ENCODE results near the gene COMMD10.
"Not testable (repeated sequence)": the region's sequence is repeated elsewhere in the genome, so short reads cannot be mapped to it uniquely, and the experiment has no call there.

COMMD10 gene

DNA sequence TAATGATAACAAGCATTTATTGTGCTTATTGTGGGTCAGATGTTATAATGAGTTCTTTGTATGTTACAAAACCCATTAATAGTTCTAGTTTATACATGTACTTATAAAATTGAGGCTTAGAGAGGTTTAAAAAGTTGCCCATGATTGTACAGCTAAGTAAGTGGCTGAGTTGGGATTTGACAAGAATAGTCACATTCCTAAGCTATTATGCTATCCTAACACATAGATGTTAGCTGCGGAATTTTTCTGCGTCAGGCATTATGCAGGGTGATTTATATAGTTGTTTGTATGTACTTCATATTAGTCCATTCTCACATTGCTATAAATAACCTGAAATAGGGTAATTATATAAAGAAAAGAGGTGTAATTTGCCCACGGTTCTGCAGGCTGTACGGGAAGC is 12.5 kb downstream of the COMMD10 start:
- DNase-seq (ENCODE audit: low read depth in 2 of 3, low spot score in 1 of 3): no peak

DNA sequence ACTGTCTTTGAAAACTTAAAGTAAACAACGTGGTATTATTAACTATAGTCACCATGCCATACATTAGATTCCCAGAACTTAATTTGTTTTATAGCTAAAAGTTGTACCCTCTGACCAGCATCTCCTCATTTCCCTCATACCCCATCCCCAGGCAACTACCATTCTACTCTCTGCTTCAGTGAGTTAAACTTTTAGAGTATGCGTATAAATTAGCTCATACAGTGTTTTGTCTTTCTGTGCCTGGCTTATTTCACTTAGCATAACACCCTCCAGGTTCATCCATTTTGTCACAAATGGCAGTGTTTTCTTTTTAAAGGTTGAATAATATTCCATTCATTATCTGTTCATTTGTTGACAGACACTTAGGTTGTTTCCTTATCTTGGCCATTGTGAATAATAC is 14.2 kb downstream of the COMMD10 start:
- DNase-seq (ENCODE audit: low read depth in 2 of 3, low spot score in 1 of 3): no peak

DNA sequence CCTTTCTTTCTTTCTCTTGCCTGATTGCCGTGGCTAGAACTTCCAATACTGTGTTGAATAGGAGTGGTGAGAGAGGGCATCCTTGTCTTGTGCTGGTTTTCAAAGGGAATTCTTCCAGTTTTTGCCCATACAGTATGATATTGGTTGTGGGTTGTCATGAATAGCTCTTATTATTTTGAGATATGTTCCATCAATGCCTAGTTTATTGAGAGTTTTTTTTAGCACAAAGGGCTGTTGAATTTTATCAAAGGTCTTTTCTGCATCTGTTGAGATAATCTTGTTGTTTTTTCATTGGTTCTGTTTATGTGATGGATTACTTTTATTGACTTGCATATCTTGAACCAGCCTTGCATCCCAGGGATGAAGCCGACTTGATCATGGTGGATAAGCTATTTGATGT is 20.1 kb downstream of the COMMD10 start:
- DNase-seq (ENCODE audit: low read depth in 2 of 3, low spot score in 1 of 3): not testable (repeated sequence)

DNA sequence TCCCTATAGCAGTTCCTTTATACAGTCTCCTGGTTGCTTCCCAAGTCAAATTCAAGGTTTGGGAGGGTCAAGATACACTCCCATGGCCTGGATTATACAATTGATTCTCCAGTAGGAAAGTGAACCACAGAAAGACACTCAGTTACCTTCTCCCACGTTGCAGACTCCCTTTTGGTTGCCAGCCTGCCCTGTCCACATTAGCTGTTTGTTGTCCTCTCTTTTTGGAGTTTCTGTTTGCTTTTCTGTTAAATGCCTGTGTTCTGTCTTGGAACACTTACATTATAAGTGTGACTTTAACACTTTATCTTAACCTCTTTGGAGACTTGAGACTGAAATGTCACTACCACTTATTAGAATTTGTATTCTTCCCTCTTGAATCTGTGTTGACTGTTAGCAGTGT is 30.3 kb downstream of the COMMD10 start:
- no peak for DNase-seq (ENCODE audit: low read depth in 2 of 3, low spot score in 1 of 3)

DNA sequence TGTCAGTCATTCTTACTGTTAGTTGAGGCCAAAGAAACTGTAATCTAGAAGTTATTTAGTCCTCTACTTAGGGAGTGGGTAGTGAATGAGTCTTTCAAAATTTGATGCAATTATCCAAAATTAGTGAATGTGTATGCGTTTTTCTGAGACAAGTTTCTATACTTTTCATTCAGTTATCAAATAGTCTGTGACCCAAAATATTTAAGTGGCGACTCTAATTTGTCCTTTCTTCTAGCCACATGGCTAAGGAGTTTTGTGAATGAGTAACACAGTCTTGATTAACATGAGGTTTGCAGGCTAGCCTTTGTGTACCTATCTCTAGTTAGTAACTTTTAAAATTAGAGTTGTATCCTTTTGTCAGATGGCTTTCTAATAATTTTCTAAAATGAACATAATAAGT is 45.6 kb downstream of the COMMD10 start:
- DNase-seq (ENCODE audit: low read depth in 2 of 3, low spot score in 1 of 3): no peak

DNA sequence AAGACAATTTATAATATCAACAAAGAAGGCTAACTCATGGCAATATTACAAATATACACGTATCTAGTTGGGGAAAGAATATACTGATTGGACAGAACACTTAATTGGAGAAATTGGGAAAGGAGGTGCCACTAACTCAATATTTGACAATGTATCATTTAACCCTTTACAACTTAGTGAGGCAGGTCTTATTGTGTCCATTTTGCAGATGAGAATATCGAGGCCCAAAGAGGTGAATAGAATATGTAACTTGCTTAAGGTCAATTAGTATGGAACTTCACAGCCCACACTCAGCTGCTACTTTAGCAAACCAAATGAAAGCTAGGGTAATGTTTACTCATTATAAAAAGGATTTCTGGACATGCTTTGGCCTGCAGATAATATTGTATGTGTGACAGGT is 46.2 kb downstream of the COMMD10 start:
- no peak for DNase-seq (ENCODE audit: low read depth in 2 of 3, low spot score in 1 of 3)

DNA sequence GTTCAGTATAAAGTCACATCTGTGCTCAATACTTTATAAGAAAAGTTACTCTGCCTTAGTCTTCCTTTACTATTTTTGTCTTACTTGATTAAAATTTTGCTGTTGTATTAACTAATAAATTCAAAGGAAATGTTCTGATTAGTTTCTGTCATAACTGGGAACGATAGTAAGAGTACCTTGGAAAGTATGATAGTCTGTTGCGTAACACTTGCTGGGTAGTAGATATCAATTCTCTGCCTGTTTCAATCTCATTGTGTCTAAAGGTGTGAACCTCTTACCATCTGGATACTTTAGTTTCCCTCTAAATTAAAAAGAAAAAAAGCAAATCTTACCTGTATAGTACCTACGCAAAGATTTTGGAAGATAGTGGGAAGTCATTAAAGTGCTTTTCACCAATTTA is 48.5 kb downstream of the COMMD10 start:
- DNase-seq (ENCODE audit: low read depth in 2 of 3, low spot score in 1 of 3): no peak

DNA sequence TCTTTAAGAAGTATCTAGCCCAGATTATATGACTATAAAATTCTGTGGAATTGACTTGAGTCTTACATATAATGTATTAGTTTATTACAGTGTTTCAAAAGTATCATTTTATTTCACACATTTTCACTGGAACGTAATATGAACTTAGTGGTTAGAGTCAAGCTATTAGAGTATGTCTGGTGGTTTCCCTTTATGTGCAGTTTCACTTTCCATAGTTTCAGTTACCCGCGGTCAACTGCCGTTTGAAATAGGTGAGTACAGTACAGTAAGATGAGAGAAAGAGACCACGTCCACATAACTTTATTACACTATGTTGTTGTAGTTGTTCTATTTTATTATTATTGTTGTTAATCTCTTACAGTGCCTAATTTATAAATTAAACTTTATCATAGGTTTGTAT is 50.5 kb downstream of the COMMD10 start:
- DNase-seq (ENCODE audit: low read depth in 2 of 3, low spot score in 1 of 3): no peak

DNA sequence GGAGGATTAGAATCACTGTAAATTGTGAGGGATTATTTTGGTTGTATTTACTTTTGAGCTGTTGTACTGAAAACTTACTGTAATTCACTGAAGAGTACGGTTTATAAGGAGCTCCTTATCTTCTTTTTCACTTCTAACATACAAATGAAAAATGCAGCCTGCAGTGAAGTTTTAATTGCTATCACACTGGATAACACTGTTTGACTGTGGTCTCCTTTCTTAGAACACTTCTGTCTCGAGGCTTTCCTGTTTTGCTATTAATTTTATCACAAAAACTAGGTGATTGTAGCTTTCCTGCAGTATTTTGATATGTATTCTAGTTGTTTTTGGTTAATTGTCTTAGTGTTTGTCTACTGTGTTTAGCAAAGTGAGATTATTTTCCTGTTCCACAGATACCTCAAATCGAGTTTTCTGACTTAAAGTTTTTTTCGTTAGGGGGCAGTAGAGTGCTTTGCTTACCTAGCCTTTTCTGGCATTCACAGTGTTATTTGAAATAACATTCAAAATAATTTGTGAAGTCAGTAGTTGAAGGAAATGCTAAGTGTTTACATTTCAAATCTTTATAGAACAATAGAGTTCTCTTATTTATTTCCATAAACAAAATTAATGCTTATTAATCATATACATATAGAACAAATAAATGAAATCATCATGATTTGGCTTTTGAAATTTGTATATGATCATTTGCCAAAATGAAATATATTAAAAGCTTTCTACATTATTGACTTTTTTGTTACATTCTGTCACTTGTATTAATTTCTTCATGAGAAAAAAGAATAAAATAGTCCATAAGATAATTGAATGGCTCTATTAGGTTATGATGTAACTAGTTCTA is 52.9 kb downstream of the COMMD10 start:
- peak in 1 of 3 donors; percentile 27 for DNase-seq (ENCODE audit: low read depth in 2 of 3, low spot score in 1 of 3)

DNA sequence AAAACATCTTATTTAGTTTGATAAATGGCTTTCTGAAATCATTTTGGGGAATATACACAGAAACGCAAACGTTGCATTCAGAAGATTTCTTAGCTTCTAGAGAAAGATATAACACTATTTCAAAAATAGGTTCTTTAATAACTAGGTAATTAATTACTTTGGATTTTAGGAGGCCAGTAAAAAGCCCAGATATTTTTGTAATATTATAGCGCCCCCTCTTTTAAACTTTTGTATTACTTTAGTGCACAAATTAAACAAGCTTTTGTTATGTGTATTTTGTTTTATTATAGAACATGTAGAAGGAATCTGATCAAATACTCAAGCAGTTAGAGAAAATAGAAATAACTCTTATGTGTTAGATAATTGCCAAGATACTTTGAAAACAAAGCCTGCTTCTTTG is 57.7 kb downstream of the COMMD10 start:
- no peak for DNase-seq (ENCODE audit: low read depth in 2 of 3, low spot score in 1 of 3)

DNA sequence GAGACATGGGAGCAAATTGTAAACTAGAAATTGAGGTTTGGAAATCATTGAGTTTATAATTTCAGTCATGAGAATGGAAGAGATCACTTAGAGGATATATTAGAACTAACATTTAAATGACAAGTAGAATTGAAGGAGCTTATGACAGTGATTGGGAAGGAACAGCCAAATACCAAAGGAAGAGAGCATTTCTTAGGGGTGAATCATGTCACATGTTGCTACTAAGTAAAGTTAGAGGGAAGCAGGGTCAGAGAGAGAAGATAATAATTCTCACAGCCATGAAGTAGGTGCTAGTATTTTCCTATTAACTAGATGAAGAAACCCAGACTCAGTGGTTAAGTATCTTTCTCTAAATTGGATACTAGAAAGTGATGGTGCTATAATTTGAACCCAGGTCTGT is 59.3 kb downstream of the COMMD10 start:
- no peak for DNase-seq (ENCODE audit: low read depth in 2 of 3, low spot score in 1 of 3)

DNA sequence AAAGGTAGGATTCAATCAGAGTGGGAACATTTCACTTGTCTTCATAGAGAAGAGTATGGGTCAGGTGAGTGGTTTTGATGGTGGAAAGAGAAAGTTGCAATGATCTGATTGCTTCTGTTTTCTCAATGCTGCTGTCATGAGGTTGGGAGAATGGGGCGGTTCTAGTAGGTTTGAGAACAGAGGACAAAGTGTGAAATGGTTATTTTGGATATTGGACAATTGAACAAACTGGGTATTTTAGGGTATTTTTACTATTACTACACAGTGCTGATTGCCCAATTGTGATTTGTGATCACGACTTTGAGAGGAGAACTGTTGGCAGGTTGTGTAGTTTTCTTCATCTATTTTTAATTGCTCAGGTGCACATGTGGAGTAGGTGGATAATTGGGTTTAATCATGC is 60.2 kb downstream of the COMMD10 start:
- no peak for DNase-seq (ENCODE audit: low read depth in 2 of 3, low spot score in 1 of 3)

DNA sequence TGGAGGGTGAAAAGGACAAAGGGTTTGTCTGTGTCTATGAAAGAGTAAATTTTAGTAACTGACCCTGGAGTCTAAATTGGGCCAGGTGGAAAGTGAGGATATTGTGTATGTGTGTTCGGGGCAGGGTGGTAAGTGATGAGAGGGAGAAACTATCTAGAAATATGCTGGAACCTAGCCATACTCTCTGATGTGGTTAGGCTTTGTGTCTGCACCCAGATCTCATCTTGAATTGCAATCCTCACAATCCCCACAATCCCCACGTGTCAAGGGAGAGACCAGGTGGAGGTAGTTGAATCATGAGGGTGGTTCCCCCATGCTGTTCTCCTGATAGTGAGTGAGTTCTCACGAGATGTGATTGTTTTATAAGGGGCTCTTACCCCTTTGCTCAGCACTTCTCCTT is 60.6 kb downstream of the COMMD10 start:
- DNase-seq (ENCODE audit: low read depth in 2 of 3, low spot score in 1 of 3): no peak

DNA sequence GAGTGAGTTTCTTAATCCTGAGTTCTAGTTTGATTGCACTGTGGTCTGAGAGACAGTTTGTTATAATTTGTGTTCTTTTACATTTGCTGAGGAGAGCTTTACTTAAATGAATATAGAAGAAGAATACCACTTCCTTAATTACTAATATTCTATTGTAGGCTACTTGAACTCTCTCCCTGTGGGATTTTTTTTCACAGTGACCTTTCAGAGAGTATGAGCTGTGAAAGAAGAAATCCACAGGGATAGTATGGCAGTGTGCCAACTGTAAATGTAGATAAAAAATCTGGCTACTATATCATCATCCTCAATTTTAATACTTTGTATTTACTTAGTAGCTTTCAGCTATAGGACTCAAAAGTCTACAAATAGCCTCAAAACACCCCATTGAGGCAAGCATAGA is 67.3 kb downstream of the COMMD10 start:
- DNase-seq (ENCODE audit: low read depth in 2 of 3, low spot score in 1 of 3): no peak

DNA sequence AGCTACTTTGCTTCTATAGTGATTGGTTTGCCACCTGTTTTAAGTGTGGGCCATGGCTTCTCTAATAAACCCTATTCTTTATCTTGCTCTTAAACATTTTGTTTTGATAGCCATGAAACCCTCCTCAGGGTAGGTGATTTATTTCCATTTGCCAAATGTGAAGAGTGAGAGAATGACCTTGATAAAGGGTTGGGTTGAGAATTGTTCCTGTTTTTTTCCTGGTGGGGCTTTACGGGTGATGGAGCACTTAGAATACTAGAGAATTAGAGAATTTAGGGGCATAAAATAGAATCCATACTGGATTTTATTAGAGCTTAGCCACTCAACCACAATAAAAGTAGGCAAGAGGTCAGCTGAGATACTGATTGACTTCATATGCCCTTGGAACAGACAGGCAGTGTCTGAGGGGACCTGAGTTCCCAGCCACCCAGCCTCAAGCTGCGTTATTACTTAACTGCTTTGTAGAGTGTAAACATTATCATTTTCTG is 68.9 kb downstream of the COMMD10 start:
- no peak for DNase-seq (ENCODE audit: low read depth in 2 of 3, low spot score in 1 of 3)

DNA sequence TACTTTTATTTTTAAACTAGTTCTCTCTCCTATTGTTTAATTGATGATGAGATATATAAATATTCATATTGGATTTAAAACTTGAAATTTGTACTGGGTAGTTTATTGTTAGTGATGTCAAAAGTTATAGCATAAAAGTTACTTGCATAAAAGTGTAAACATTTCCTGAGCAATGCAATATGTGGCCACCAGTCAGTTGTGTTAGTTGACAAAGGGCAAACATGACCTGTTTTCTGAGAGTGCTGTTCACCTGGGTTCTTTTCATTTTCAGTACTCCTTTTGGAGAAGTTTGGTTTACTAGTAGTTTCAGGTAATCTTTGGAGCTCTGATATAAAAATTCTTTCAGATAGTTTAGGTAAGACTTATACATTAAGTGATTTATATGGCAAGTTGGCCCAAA is 69.4 kb downstream of the COMMD10 start:
- DNase-seq (ENCODE audit: low read depth in 2 of 3, low spot score in 1 of 3): no peak

DNA sequence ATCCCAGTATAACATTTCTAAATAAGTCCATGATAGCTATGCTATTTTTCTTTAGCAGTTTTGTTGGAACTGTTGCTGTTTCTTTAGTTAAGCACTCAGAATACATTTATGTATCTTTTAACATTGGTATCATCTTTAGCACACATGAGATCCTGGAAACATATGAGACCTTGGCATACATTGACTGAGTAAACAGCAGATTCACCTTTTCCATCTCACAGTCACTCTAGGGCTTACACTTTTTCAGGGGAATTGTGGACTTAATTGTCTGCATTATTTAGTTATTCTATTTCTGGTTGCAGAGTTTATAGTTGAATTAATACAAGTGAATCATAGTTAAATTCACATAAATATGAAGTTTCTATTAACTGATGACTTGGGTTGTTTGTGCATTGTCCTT is 70.1 kb downstream of the COMMD10 start:
- no peak for DNase-seq (ENCODE audit: low read depth in 2 of 3, low spot score in 1 of 3)

DNA sequence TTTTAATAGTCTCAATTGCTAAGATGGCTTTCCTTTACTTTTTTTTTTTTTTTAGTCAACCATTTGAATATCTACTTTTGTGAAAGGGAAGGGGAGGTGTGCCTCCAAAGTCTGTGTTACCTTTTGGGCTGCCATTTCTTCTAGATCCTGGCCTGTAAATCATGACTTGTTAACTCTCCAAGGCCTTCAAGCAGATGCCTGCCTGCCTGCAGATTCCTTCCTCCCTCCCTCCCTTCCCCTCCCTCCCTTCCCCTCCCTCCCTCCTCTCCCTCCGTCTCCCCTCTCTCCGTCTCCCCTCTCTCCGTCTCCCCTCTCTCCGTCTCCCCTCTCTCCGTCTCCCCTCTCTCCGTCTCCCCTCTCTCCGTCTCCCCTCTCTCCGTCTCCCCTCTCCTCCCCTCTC is 73.1 kb downstream of the COMMD10 start:
- DNase-seq (ENCODE audit: low read depth in 2 of 3, low spot score in 1 of 3): no peak

DNA sequence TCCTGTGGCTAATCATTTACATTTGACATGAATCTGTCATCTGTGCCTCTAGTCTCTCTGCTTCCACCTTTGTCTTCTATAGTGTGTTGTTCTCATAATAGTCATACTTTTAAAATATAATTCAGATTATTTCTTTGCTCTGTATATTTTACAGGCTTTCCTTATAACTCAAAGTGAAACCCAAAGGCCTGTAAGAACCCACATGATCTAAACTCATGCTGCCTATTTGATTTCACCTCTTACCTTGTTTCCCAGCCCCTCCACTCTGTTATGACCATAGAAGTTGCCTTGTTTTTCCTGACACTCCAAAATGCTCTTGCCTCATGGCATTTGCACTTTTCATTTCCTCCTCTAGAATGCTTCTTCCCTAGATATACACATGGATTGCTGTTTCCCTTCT is 74.2 kb downstream of the COMMD10 start:
- DNase-seq (ENCODE audit: low read depth in 2 of 3, low spot score in 1 of 3): no peak

DNA sequence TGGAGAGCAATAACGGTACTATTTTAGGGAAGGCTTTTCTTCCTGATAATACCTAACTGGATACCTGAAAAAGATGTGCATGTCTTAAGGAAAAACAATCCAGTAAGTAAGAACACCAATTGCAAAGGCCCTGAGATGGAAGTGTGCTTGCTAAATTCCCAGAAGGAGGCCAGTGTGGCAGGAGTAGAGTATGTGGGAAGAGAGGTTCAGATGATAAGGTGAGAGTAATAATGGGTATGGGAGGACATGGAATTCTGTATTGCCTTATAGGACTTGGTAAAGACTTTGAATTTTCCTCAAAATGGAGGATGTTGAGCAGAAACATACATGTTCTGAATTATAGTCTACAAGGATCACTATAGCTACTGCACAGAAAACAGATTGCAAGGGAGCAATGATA is 89.3 kb downstream of the COMMD10 start:
- no peak for DNase-seq (ENCODE audit: low read depth in 2 of 3, low spot score in 1 of 3)

DNA sequence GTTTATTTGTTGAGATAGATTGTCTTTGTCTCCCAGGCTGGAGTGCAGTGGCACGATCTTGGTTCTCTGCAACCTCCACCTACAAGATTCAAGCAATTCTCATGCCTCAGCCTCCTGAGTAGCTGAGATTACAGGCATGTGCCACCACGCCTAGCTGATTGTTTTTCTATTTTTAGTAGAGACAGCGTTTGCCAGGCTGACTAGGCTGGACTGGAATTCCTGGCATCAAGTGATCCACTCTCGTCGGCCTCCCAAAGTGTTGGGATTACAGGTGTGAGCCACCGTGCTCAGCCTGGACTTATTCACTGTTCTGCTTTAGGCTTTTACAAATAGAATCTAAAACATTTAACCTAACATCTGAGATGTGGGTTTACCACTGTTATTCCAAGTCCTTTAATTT is 91.3 kb downstream of the COMMD10 start:
- no peak for DNase-seq (ENCODE audit: low read depth in 2 of 3, low spot score in 1 of 3)

DNA sequence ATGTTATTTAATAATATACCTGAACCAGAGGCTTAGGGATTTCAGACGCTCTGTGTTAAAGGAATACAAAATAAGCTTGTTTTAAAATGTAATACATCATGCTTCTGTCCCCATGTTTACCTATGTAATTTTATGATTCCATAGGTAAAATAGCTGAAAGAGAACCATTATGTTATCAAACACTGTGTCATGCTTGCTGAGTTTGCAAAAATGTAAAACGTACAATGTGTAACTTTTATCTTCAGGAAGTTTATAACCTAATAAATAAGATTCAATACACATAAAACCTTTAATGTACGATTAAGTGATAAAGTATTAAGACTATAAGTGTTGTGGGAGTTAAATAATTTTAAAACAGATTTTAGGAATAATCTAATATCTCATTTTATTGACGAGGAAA is 94.1 kb downstream of the COMMD10 start:
- no peak for DNase-seq (ENCODE audit: low read depth in 2 of 3, low spot score in 1 of 3)

DNA sequence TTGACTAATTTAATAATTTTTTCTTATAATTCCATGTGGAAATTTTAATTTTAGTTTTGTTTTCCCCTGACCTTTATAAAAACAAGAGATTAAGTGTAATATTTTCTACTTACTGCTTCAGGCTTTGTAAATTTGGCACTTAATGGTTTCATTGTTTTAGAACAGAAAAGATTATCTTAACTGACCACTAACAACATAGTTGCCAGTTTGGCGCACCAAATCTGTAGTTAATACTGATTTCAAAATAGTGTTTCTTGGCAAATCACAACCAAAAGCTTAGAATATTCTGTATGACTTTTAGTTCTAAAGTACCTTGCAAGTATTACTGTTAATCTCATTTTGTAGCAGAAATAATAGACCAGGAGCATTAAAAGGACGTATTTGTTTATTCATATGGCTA is 124.3 kb downstream of the COMMD10 start:
- no peak for DNase-seq (ENCODE audit: low read depth in 2 of 3, low spot score in 1 of 3)
